Measurements from ENCODE around the gene OPN3.

- TF ChIP-seq, protein P1, sequence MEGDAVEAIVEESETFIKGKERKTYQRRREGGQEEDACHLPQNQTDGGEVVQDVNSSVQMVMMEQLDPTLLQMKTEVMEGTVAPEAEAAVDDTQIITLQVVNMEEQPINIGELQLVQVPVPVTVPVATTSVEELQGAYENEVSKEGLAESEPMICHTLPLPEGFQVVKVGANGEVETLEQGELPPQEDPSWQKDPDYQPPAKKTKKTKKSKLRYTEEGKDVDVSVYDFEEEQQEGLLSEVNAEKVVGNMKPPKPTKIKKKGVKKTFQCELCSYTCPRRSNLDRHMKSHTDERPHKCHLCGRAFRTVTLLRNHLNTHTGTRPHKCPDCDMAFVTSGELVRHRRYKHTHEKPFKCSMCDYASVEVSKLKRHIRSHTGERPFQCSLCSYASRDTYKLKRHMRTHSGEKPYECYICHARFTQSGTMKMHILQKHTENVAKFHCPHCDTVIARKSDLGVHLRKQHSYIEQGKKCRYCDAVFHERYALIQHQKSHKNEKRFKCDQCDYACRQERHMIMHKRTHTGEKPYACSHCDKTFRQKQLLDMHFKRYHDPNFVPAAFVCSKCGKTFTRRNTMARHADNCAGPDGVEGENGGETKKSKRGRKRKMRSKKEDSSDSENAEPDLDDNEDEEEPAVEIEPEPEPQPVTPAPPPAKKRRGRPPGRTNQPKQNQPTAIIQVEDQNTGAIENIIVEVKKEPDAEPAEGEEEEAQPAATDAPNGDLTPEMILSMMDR (conservative IDR thresholded peaks at IDR 0.05; ENCODE audit: low read depth, low read length) = no peak
- no peak for TF ChIP-seq POLR2A (IDR thresholded peaks at IDR 0.05; ENCODE audit: low read depth, low read length)
- no peak for TF ChIP-seq USF2 (IDR thresholded peaks at IDR 0.05; ENCODE audit: low read depth, low read length)
- no peak for TF ChIP-seq MAFK (IDR thresholded peaks at IDR 0.05; ENCODE audit: low read depth, low read length)
- TF ChIP-seq MXI1 (IDR thresholded peaks at IDR 0.05; ENCODE audit: borderline replicate concordance, low read depth, low read length) = no peak
- TF ChIP-seq RFX5 (IDR thresholded peaks at IDR 0.05; ENCODE audit: low read depth, low read length) = no peak
- TF ChIP-seq RAD21 (IDR thresholded peaks at IDR 0.05; ENCODE audit: low read length) = no peak
- no peak for TF ChIP-seq MAZ (IDR thresholded peaks at IDR 0.05; ENCODE audit: borderline replicate concordance, low read depth, low read length)
- TF ChIP-seq CHD1 (IDR thresholded peaks at IDR 0.05; ENCODE audit: low read depth, low read length) = no peak
- TF ChIP-seq CEBPB (IDR thresholded peaks at IDR 0.05; ENCODE audit: low read depth, low read length) = no peak
These were observed 49.5 kb downstream of the OPN3 start for GRCh38 chr1:241590719-241591118.

All from IMR-90 (cell line).